Fibroblast of the aortic adventitia (primary cell): ENCODE data around the gene TRIB2. TPM values are rescaled to one million over a fixed set of nuclear protein-coding genes. Genes with fewer than 3 reads are reported as not detected.
A peak's percentile ranks its signal among the peaks of the same experiment; 100 is the strongest.
"Not testable (repeated sequence)": the region's sequence is repeated elsewhere in the genome, so short reads cannot be mapped to it uniquely, and the experiment has no call there.

Experiments used
- DNase-seq: peaks from one replicate; pipeline ENCODE4 v3.0.0-alpha.2; 2010; ENCODE audit warnings: low read depth
- H3K4me3 ChIP-seq: 2 replicates; pipeline ENCODE4 v1.5.1; 2011; ENCODE audit warnings: low read depth, mild to moderate bottlenecking, control low read depth, low read length, moderate library complexity
- CTCF ChIP-seq: IDR thresholded peaks from 2 replicates; pipeline ENCODE4 v1.5.1; 2011; ENCODE audit warnings: mild to moderate bottlenecking, low read length, control low read depth, inconsistent platforms; ENCODE audit not compliant: insufficient read depth
- total RNA-seq: library from RNA; depleted of rRNA; stranded (reverse); fragments of >200 nt; gene quantifications from 2 replicates; pipeline ENCODE4 v1.2.3, GENCODE V29; 2012; ENCODE audit warnings: low replicate concordance

The TRIB2 gene
- total RNA-seq, 1 donor = 39.9 TPM

GRCh38 chr2:12676771-12677170 is 40.0 kb upstream of the TRIB2 start:
- H3K4me3 ChIP-seq = no peak overlapping the region
- no peak for TF ChIP-seq CTCF
- no peak for DNase-seq

- TF ChIP-seq CTCF = no peak
- DNase-seq = no peak
- no peak overlapping the region for H3K4me3 ChIP-seq
Measured at GRCh38 chr2:12678186-12678585, 38.5 kb upstream of the TRIB2 start.

- DNase-seq = no peak
- no peak overlapping the region for H3K4me3 ChIP-seq
- no peak for TF ChIP-seq CTCF
Measured at GRCh38 chr2:12679550-12680072, 37.1 kb upstream of the TRIB2 start.

- not testable (repeated sequence) for DNase-seq, H3K4me3 ChIP-seq
Measured at GRCh38 chr2:12680115-12680514, 36.6 kb upstream of the TRIB2 start.

- DNase-seq = no peak
- H3K4me3 ChIP-seq = no peak overlapping the region
- no peak for TF ChIP-seq CTCF
Measured at GRCh38 chr2:12682017-12682416, 34.7 kb upstream of the TRIB2 start.

- no peak for TF ChIP-seq CTCF
- no peak for DNase-seq
- no peak overlapping the region for H3K4me3 ChIP-seq
Measured at GRCh38 chr2:12683457-12684100, 33.2 kb upstream of the TRIB2 start.

GRCh38 chr2:12684471-12684936 is 32.2 kb upstream of the TRIB2 start:
- peak; percentile 67 for DNase-seq
- no peak for TF ChIP-seq CTCF
- H3K4me3 ChIP-seq = no peak overlapping the region
